Fibroblast of skin of right quadriceps (primary cell): ENCODE results near the gene NR5A1.

ENCODE experiments used
- DNase-seq: peaks from one replicate; pipeline ENCODE4 v3.0.0-alpha.2; 2013

NR5A1 gene

GRCh38 chr9:124498040-124498439 lies 9.2 kb downstream of the NR5A1 start:
- DNase-seq, result no peak

- DNase-seq, result no peak
These were observed 9.8 kb downstream of the NR5A1 start for GRCh38 chr9:124497441-124497840.

GRCh38 chr9:124496463-124496862 lies 10.7 kb downstream of the NR5A1 start:
- DNase-seq, result no peak

GRCh38 chr9:124496075-124496449 lies 11.1 kb downstream of the NR5A1 start:
- DNase-seq, result no peak

GRCh38 chr9:124495126-124496074 lies 11.8 kb downstream of the NR5A1 start:
- DNase-seq, result no peak

GRCh38 chr9:124493794-124494479 lies 13.3 kb downstream of the NR5A1 start:
- no peak for DNase-seq

GRCh38 chr9:124493218-124493617 lies 14.0 kb downstream of the NR5A1 start:
- DNase-seq, result no peak

GRCh38 chr9:124492818-124493217 lies 14.4 kb downstream of the NR5A1 start:
- no peak for DNase-seq

- no peak for DNase-seq
These were observed 15.9 kb downstream of the NR5A1 start for GRCh38 chr9:124491049-124491975.

GRCh38 chr9:124490004-124490403 lies 17.2 kb downstream of the NR5A1 start:
- DNase-seq, result no peak

GRCh38 chr9:124489222-124489621 lies 18.0 kb downstream of the NR5A1 start:
- peak; percentile 50 for DNase-seq

GRCh38 chr9:124488641-124489210 lies 18.5 kb downstream of the NR5A1 start:
- DNase-seq, result no peak

- no peak for DNase-seq
These were observed 19.7 kb downstream of the NR5A1 start for GRCh38 chr9:124487260-124488182.

GRCh38 chr9:124486778-124487259 lies 20.4 kb downstream of the NR5A1 start:
- DNase-seq, result no peak

- DNase-seq, result no peak
These were observed 21.3 kb downstream of the NR5A1 start for GRCh38 chr9:124485936-124486335.

- no peak for DNase-seq
These were observed 22.0 kb downstream of the NR5A1 start for GRCh38 chr9:124485201-124485600.

GRCh38 chr9:124483481-124483880 lies 23.7 kb downstream of the NR5A1 start:
- no peak for DNase-seq

- DNase-seq, result no peak
These were observed 24.7 kb downstream of the NR5A1 start for GRCh38 chr9:124482431-124483031.

GRCh38 chr9:124481115-124481514 lies 26.1 kb downstream of the NR5A1 start:
- no peak for DNase-seq

GRCh38 chr9:124480621-124480981 lies 26.6 kb downstream of the NR5A1 start:
- peak; percentile 20 for DNase-seq
